ENCODE data around the gene KCNJ10.
"Not testable (repeated sequence)": the region's sequence is repeated elsewhere in the genome, so short reads cannot be mapped to it uniquely, and the experiment has no call there.

The KCNJ10 gene

GRCh38 chr1:160050182-160050581 lies 19.8 kb downstream of the KCNJ10 start:
- not testable (repeated sequence) for H3K4me3 ChIP-seq (ENCODE audit: low read length); H3K9me3 ChIP-seq (ENCODE audit: insufficient read depth, low read depth, low read length); H3K9ac ChIP-seq (ENCODE audit: low read depth, low read length); H3K27ac ChIP-seq (ENCODE audit: low read length); H3K36me3 ChIP-seq (ENCODE audit: insufficient read depth, low read depth, low read length)
- Histone ChIP-seq H3K27me3 (ENCODE audit: insufficient read depth, low read length) (peaks cover 16% of the 10 kb centered on the region), H3K4me1 (ENCODE audit: insufficient read depth, low read length) (peaks cover 19% of the 10 kb centered on the region)

- Histone ChIP-seq H3K9me3 (ENCODE audit: insufficient read depth, low read depth, low read length) (no peaks in the 10 kb centered on the region), H3K4me1 (ENCODE audit: insufficient read depth, low read length) (peaks cover 19% of the 10 kb centered on the region), H3K27ac (ENCODE audit: low read length) (no peak overlapping the region), H3K27me3 (ENCODE audit: insufficient read depth, low read length) (peaks cover 16% of the 10 kb centered on the region), H3K4me3 (ENCODE audit: low read length) (no peak overlapping the region), H3K9ac (ENCODE audit: low read depth, low read length) (peak overlapping the region; percentile 22; the same call in 1 of the 2 replicates), H3K36me3 (ENCODE audit: insufficient read depth, low read depth, low read length) (no peaks in the 10 kb centered on the region)
These were observed 20.9 kb downstream of the KCNJ10 start for GRCh38 chr1:160049101-160049500.

GRCh38 chr1:160048335-160048734 lies 21.6 kb downstream of the KCNJ10 start:
- peak overlapping the region; percentile 22; the same call in 1 of the 2 replicates for H3K9ac ChIP-seq (ENCODE audit: low read depth, low read length)
- no peaks in the 10 kb centered on the region for H3K36me3 ChIP-seq (ENCODE audit: insufficient read depth, low read depth, low read length)
- no peak overlapping the region for H3K27ac ChIP-seq (ENCODE audit: low read length)
- no peaks in the 10 kb centered on the region for H3K9me3 ChIP-seq (ENCODE audit: insufficient read depth, low read depth, low read length)
- H3K27me3 ChIP-seq (ENCODE audit: insufficient read depth, low read length), result peaks cover 16% of the 10 kb centered on the region
- no peak overlapping the region; the same call in 1 of the 2 replicates for H3K4me3 ChIP-seq (ENCODE audit: low read length)
- peaks cover 19% of the 10 kb centered on the region for H3K4me1 ChIP-seq (ENCODE audit: insufficient read depth, low read length)

- Histone ChIP-seq H3K9ac (ENCODE audit: low read depth, low read length) (peak overlapping the region; percentile 22; the same call in 1 of the 2 replicates), H3K27ac (ENCODE audit: low read length) (no peak overlapping the region), H3K4me1 (ENCODE audit: insufficient read depth, low read length) (peaks cover 19% of the 10 kb centered on the region), H3K36me3 (ENCODE audit: insufficient read depth, low read depth, low read length) (no peaks in the 10 kb centered on the region), H3K9me3 (ENCODE audit: insufficient read depth, low read depth, low read length) (no peaks in the 10 kb centered on the region), H3K4me3 (ENCODE audit: low read length) (peak overlapping the region; percentile 38; the same call in 1 of the 2 replicates), H3K27me3 (ENCODE audit: insufficient read depth, low read length) (peaks cover 14% of the 10 kb centered on the region)
These were observed 22.6 kb downstream of the KCNJ10 start for GRCh38 chr1:160047111-160047991.

GRCh38 chr1:160046494-160047110 lies 23.4 kb downstream of the KCNJ10 start:
- H3K4me3 ChIP-seq (ENCODE audit: low read length), result peak overlapping the region; percentile 38; the same call in 1 of the 2 replicates
- peak overlapping the region; percentile 22; the same call in 1 of the 2 replicates for H3K9ac ChIP-seq (ENCODE audit: low read depth, low read length)

GRCh38 chr1:160045653-160046052 lies 24.3 kb downstream of the KCNJ10 start:
- Histone ChIP-seq H3K4me1 (ENCODE audit: insufficient read depth, low read length) (peaks cover 19% of the 10 kb centered on the region), H3K27ac (ENCODE audit: low read length) (no peak overlapping the region), H3K27me3 (ENCODE audit: insufficient read depth, low read length) (peaks cover 11% of the 10 kb centered on the region), H3K9me3 (ENCODE audit: insufficient read depth, low read depth, low read length) (no peaks in the 10 kb centered on the region), H3K9ac (ENCODE audit: low read depth, low read length) (no peak overlapping the region), H3K4me3 (ENCODE audit: low read length) (no peak overlapping the region), H3K36me3 (ENCODE audit: insufficient read depth, low read depth, low read length) (no peaks in the 10 kb centered on the region)

More at GRCh38 chr1:160046494-160047110, 23.4 kb downstream of the KCNJ10 start:
- no peak overlapping the region for H3K27ac ChIP-seq (ENCODE audit: low read length)
- H3K9me3 ChIP-seq (ENCODE audit: insufficient read depth, low read depth, low read length), result no peaks in the 10 kb centered on the region
- H3K4me1 ChIP-seq (ENCODE audit: insufficient read depth, low read length), result peaks cover 19% of the 10 kb centered on the region
- no peaks in the 10 kb centered on the region for H3K36me3 ChIP-seq (ENCODE audit: insufficient read depth, low read depth, low read length)
- peaks cover 11% of the 10 kb centered on the region for H3K27me3 ChIP-seq (ENCODE audit: insufficient read depth, low read length)

GRCh38 chr1:160043543-160043942 lies 26.4 kb downstream of the KCNJ10 start:
- Histone ChIP-seq H3K36me3 (ENCODE audit: insufficient read depth, low read depth, low read length) (no peaks in the 10 kb centered on the region), H3K9me3 (ENCODE audit: insufficient read depth, low read depth, low read length) (no peaks in the 10 kb centered on the region), H3K9ac (ENCODE audit: low read depth, low read length) (no peak overlapping the region), H3K4me3 (ENCODE audit: low read length) (no peak overlapping the region), H3K27ac (ENCODE audit: low read length) (no peak overlapping the region), H3K4me1 (ENCODE audit: insufficient read depth, low read length) (peaks cover 12% of the 10 kb centered on the region; the same call in 1 of the 2 replicates), H3K27me3 (ENCODE audit: insufficient read depth, low read length) (peaks cover 11% of the 10 kb centered on the region)

GRCh38 chr1:160040476-160040875 lies 29.5 kb downstream of the KCNJ10 start:
- Histone ChIP-seq H3K4me3 (ENCODE audit: low read length) (no peak overlapping the region), H3K4me1 (ENCODE audit: insufficient read depth, low read length) (no peaks in the 10 kb centered on the region), H3K9ac (ENCODE audit: low read depth, low read length) (no peak overlapping the region), H3K27ac (ENCODE audit: low read length) (no peak overlapping the region), H3K36me3 (ENCODE audit: insufficient read depth, low read depth, low read length) (no peaks in the 10 kb centered on the region), H3K27me3 (ENCODE audit: insufficient read depth, low read length) (peaks cover 1% of the 10 kb centered on the region; the same call in 1 of the 2 replicates), H3K9me3 (ENCODE audit: insufficient read depth, low read depth, low read length) (no peaks in the 10 kb centered on the region)

- Histone ChIP-seq H3K9me3 (ENCODE audit: insufficient read depth, low read depth, low read length) (no peaks in the 10 kb centered on the region), H3K4me1 (ENCODE audit: insufficient read depth, low read length) (peaks cover 6% of the 10 kb centered on the region), H3K36me3 (ENCODE audit: insufficient read depth, low read depth, low read length) (no peaks in the 10 kb centered on the region), H3K27ac (ENCODE audit: low read length) (no peak overlapping the region), H3K27me3 (ENCODE audit: insufficient read depth, low read length) (peaks cover 19% of the 10 kb centered on the region; the same call in 1 of the 2 replicates), H3K9ac (ENCODE audit: low read depth, low read length) (peak overlapping the region; percentile 63; the same call in 1 of the 2 replicates), H3K4me3 (ENCODE audit: low read length) (peak overlapping the region; percentile 86)
These were observed 37.7 kb downstream of the KCNJ10 start for GRCh38 chr1:160032165-160032820.

- Histone ChIP-seq H3K4me3 (ENCODE audit: low read length) (peak within 1 kb of the TSS; percentile 86), H3K36me3 (ENCODE audit: insufficient read depth, low read depth, low read length) (no peaks in the 10 kb centered on the region), H3K27me3 (ENCODE audit: insufficient read depth, low read length) (peaks cover 19% of the 10 kb centered on the region; the same call in 1 of the 2 replicates), H3K27ac (ENCODE audit: low read length) (peak within 1 kb of the TSS; percentile 64), H3K9ac (ENCODE audit: low read depth, low read length) (peak within 1 kb of the TSS; percentile 86), H3K4me1 (ENCODE audit: insufficient read depth, low read length) (peaks cover 6% of the 10 kb centered on the region), H3K9me3 (ENCODE audit: insufficient read depth, low read depth, low read length) (no peaks in the 10 kb centered on the region)
These were observed 38.4 kb downstream of the KCNJ10 start, which contains the start of gene PIGM for GRCh38 chr1:160031365-160032164. Gene PIGM, minus strand, starts transcription at chr1:160031990. Its CDS starts 251 bp downstream, at chr1:160031739.

Data from iPS-20b (cell line).